Spinal cord (tissue), 10 donors: Measurements from ENCODE around the gene VAPB. TPM values are rescaled to one million over a fixed set of nuclear protein-coding genes. Genes with fewer than 3 reads are reported as not detected.

ENCODE experiments used
- DNase-seq, 6 donors: peaks; one replicate each; pipeline versions ENCODE4 v3.0.0 to v3.0.0-alpha.2; 2013 to 2015; ENCODE audit warnings: low spot score in 6 of 6, low read depth in 4 of 6
- H3K27ac ChIP-seq: one replicate; pipeline ENCODE4 v1.5.1; 2013; ENCODE audit warnings: low read depth, low read length, control low read depth
- H3K27me3 ChIP-seq: one replicate; pipeline ENCODE4 v1.6.1; 2013; ENCODE audit warnings: low read length; ENCODE audit not compliant: control insufficient read depth, insufficient read depth
- H3K36me3 ChIP-seq: one replicate; pipeline ENCODE4 v1.6.1; 2013; ENCODE audit warnings: low read length; ENCODE audit not compliant: control insufficient read depth, insufficient read depth
- H3K4me1 ChIP-seq: one replicate; pipeline ENCODE4 v1.6.1; 2013; ENCODE audit warnings: low read length; ENCODE audit not compliant: control insufficient read depth, insufficient read depth
- H3K4me3 ChIP-seq: one replicate; pipeline ENCODE4 v1.5.1; 2013; ENCODE audit warnings: low read depth, low read length, control low read depth
- H3K9me3 ChIP-seq: one replicate; pipeline ENCODE4 v1.6.1; 2013; ENCODE audit warnings: low read length; ENCODE audit not compliant: control insufficient read depth, insufficient read depth
- WGBS: methylation state at CpG from one replicate; pipeline ENCODE4 v1.1.5; 2013; ENCODE audit warnings: missing lambda C conversion rate; ENCODE audit not compliant: insufficient coverage; 5-methylcytosine and 5-hydroxymethylcytosine counted together
- polyA plus RNA-seq, 2 donors: library from polyadenylated mRNA; unstranded; fragments of 120-200 nt; gene quantifications; one replicate each; pipeline ENCODE4 v1.2.1, GENCODE V29; 2013; ENCODE audit not compliant: insufficient read length in 2 of 2
- total RNA-seq, 2 donors: library from RNA; depleted of rRNA in 1 of 2; stranded (reverse); fragments of 120-200 nt in 1 of 2; fragments of >200 nt in 1 of 2; gene quantifications; one replicate each; pipeline versions ENCODE4 v1.2.3 to v1.2.4, GENCODE V29; 2013 to 2014
- donor health status: healthy.

The VAPB gene
- total and polyA plus RNA-seq, 4 donors, result 26.1 to 64.3 (median 56.6) TPM

DNA sequence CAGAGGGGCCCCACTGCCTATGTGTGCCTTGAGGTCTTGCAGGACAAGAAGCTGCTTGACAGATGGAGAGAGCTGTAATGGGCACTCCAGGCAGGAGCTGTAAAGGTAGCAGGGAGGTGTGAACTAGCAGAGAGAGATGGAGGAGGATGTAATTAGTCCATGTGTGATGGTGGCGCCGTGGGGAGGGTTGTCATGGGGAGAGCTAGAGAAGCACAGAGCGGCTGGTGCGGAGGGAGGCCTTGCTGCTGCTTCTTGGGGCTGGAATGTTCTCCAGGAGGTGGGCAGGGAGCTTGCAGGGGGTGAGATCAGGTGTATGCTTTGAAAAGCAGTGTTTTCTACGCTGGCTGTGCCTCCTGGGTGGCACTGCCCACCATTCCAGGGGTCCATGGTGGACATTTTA is 94.0 kb downstream of the VAPB start:
- 56% methylated on average over 4 of the region's 5 CpGs for WGBS
- DNase-seq, result no peak
- H3K27ac ChIP-seq, result no peak overlapping the region
- peaks cover 11% of the 10 kb centered on the region for H3K9me3 ChIP-seq
- no peaks in the 10 kb centered on the region for H3K27me3 ChIP-seq
- no peaks in the 10 kb centered on the region for H3K36me3 ChIP-seq
- H3K4me3 ChIP-seq, result no peak overlapping the region
- peaks cover 6% of the 10 kb centered on the region for H3K4me1 ChIP-seq

DNA sequence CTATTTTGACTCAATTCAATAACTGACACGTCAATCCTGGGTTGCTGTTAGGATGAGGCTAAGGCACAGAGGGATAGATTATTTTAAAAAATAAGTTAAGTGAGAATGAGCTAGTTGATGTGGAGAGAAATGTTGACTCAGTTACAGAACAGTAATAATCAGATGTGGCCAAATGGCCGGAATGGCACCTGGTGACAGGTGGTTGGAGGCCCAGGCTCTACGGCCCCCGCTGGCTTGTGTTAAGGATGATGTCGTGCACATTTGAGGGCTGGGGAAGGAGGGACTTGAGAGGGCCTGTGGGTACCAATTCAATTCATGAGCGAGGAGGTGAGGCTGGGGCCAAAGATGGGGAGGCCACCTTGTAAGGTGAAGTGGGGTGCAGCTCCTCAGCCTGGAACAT is 94.4 kb downstream of the VAPB start:
- H3K4me1 ChIP-seq, result peaks cover 6% of the 10 kb centered on the region
- no peak for DNase-seq
- H3K27ac ChIP-seq, result no peak overlapping the region
- no peak overlapping the region for H3K4me3 ChIP-seq
- H3K27me3 ChIP-seq, result no peaks in the 10 kb centered on the region
- H3K36me3 ChIP-seq, result no peaks in the 10 kb centered on the region
- H3K9me3 ChIP-seq, result peaks cover 7% of the 10 kb centered on the region
- WGBS, result 88% methylated on average over 5 of the region's 6 CpGs

DNA sequence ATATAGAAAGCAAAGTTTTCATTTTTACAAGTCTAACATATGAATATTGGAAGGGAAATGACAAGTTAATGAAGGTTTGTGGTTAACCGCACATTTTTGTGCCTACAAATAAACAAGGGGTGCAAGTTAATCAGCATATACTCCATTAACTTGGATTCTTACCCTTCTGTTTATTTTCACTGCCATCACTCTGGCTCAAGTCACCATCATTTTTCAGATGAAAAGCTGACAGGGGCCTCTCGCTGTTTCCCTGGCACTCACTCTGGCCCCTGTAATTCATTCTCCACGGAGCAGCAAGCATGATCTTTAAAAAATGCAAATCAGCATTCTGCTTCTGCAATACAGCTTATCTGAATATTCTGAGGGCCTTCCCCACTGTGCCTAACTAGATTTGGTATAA is 96.4 kb downstream of the VAPB start:
- Histone ChIP-seq H3K4me3 (no peak overlapping the region), H3K36me3 (no peaks in the 10 kb centered on the region), H3K27me3 (no peaks in the 10 kb centered on the region), H3K4me1 (peaks cover 6% of the 10 kb centered on the region), H3K9me3 (peaks cover 6% of the 10 kb centered on the region), H3K27ac (no peak overlapping the region)
- DNase-seq, result no peak
- WGBS, result 33% methylated on average over 1 of the region's 3 CpGs

DNA sequence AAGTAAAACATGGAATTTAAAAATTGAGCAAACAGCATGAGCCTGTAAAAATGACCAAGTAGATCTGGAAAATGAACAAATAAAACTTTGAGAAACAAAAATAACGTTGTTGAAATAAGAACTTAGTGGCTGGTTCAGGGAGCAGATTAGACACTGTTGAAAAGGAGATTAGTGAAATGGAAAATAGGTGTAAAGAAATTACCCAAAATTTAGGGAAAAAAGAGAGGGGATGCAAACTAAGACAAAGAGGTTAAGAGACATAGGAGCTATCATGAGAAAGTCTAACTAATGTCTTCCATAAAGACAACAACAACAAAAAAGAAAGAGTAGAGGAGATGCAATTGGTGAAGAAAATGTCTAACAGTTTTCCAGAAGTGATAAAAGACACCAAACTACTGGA is 97.2 kb downstream of the VAPB start:
- no peaks in the 10 kb centered on the region for H3K27me3 ChIP-seq
- no peak for DNase-seq
- H3K27ac ChIP-seq, result no peak overlapping the region
- WGBS, result 36% methylated on average over 1 of the region's 1 CpG
- peaks cover 5% of the 10 kb centered on the region for H3K4me1 ChIP-seq
- H3K36me3 ChIP-seq, result no peaks in the 10 kb centered on the region
- H3K9me3 ChIP-seq, result peaks cover 6% of the 10 kb centered on the region
- H3K4me3 ChIP-seq, result no peak overlapping the region

DNA sequence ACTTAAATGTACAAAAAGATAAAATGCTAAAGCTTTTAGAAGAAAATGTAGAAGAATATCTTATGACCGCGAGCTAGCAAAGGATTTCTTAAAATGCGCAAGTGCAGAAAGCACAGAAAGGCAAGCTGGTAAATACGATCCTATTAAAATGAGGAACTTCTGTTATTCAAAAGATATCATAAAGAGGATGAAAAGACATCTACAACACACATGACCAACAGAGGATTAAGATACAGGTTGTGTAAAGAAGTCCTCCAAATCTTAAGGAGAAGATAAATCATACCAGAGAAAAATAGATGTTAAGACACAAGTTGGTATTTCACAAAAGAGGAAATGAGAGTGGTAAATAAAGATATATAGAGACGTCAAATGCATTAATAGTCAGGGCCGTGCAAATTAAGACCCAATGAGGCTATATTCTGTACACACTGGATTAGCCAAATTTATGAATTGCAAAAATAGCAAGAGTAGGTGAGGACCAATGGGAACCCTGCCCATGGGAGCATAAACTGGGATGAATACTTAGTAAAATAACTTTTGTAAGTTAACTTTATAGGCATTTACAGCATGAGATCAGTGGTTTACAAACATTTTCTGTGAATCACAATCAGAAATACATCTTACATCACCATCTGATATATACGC is 103.2 kb downstream of the VAPB start:
- Histone ChIP-seq H3K4me3 (no peak overlapping the region), H3K4me1 (peaks cover 13% of the 10 kb centered on the region), H3K36me3 (no peaks in the 10 kb centered on the region), H3K9me3 (peaks cover 1% of the 10 kb centered on the region), H3K27me3 (no peaks in the 10 kb centered on the region), H3K27ac (no peak overlapping the region)
- 86% methylated on average over 3 of the region's 7 CpGs for WGBS
- DNase-seq, result no peak

DNA sequence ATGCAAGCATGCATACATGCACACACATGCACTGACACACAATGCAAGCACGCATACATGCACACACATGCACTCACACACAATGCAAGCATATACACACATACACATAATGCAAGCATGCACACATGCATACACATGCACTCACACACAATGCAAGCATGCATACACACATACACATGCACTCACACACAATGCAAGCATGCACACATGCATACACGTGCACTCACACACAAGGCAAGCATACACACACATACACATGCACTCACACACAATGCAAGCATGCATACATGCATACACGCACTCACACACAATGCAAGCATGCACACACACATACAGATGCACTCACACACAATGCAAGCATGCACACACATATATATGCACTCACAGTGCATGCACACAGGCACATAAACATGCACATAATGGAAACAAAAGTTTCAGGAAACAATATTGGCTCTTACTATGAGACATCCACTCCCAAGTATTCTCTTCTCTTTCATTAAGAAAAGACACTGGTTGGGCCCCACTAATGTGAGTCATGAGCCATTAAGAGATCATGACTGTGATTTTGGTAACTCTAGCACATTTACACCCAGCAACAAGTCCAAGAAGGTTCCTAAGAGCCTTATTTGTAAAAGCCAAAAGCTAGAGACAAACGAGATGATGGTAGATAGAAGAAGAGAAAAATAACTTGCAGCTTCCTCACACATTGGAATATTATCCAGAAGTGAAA is 103.9 kb downstream of the VAPB start:
- Histone ChIP-seq H3K4me1 (peaks cover 16% of the 10 kb centered on the region), H3K4me3 (no peak overlapping the region), H3K27ac (no peak overlapping the region), H3K9me3 (peaks cover 1% of the 10 kb centered on the region), H3K36me3 (no peaks in the 10 kb centered on the region), H3K27me3 (no peaks in the 10 kb centered on the region)
- WGBS, result 96% methylated on average over 3 of the region's 4 CpGs
- no peak for DNase-seq

DNA sequence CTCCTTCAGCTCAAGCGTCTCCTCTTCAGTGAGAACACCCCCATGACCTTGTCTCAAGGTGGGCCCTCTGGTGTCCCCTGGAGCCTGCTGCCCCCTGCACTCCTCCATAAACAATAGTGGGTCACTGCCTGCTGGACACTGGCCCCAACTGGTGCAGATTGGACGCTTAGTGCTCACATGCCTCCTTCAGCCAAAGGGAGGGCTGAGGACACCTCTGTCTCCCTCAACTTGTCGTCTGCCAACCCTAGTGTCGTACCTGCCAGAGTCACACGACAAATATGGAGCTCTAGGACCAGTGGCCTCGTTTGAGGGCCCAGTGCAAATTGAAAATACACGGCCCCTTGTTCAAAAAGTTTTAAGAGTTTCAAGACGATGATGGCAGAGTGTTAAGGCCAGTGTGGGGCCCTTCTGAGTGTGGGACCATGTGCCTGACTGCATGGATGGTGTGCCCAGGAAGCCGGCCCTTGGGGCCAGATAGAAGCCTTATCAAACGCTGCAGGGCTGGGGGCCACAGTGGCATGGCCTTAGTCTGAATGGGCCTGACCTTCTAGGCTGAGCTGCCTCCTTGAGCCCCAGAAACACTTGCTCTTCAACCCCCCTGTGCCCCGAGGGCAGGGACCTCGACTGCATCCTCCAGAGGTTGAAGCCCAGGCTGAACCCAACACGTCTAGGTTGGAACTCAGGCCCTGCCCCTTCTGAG is 106.0 kb downstream of the VAPB start:
- Histone ChIP-seq H3K9me3 (no peaks in the 10 kb centered on the region), H3K4me1 (peaks cover 21% of the 10 kb centered on the region), H3K27me3 (no peaks in the 10 kb centered on the region), H3K4me3 (no peak overlapping the region), H3K36me3 (no peaks in the 10 kb centered on the region), H3K27ac (no peak overlapping the region)
- DNase-seq, result no peak
- WGBS, result 91% methylated on average over 13 of the region's 13 CpGs

DNA sequence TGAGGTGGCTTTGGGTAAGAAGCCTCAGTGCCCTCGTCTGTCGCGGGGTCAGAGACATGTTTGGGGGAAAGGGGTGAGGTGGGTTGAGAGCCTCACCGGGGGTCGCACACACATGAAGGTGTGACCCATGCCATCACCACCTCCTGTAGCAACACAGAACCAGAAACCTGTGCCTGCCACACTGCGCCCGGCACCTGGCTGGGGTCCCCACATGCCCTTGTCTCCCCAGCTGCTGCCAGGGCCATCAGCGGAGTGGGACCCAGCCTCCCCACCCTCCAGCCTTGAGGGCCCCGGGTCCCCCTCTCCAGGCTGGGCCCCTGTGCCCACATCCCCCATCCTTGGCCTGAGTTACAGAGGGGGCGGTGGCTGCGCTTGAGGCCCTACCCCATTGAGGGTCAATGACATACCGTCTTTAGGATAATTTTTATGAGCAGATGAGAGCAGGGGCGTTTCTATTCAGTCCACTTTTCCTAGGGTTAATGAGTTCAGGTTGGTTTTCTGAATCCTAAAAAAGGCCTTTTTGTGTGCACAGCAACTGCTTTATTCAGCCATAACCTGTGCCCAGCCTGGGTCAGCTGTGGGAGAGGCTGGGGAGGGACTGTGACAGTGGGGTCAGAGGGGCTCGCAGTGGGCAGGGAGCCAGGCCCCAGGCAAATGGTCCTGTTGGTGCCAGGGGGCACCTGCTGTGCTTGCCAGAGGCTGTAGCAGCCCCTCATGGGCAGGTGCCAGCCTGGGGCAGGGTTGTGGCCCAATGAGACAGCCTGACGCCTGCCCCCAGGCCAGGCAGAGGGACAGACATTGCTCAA is 106.8 kb downstream of the VAPB start:
- no peaks in the 10 kb centered on the region for H3K27me3 ChIP-seq
- H3K4me1 ChIP-seq, result peaks cover 21% of the 10 kb centered on the region
- H3K36me3 ChIP-seq, result no peaks in the 10 kb centered on the region
- H3K9me3 ChIP-seq, result no peaks in the 10 kb centered on the region
- 83% methylated on average over 10 of the region's 15 CpGs for WGBS
- no peak for DNase-seq
- no peak overlapping the region for H3K4me3 ChIP-seq
- no peak overlapping the region for H3K27ac ChIP-seq

DNA sequence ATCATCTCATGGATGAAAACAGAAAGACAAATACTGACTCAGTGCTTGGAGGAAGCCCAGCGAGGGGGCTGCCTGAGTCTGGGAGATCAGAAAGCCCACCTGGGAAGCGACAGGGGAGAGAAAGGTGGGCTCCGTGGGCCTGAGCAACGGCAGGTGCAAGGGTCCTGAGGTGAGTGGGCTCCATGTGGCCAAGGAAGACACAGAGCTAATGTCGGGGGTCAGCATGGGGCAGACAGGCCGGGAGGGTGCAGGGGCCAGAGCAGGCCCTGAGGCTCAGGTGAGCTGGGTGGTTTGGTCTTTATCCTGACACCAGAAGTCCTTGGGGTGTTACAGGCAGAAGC is 107.4 kb downstream of the VAPB start:
- no peaks in the 10 kb centered on the region for H3K36me3 ChIP-seq
- no peak for DNase-seq
- H3K4me3 ChIP-seq, result no peak overlapping the region
- peaks cover 21% of the 10 kb centered on the region for H3K4me1 ChIP-seq
- no peaks in the 10 kb centered on the region for H3K9me3 ChIP-seq
- WGBS, result 89% methylated on average over 6 of the region's 6 CpGs
- no peak overlapping the region for H3K27ac ChIP-seq
- H3K27me3 ChIP-seq, result no peaks in the 10 kb centered on the region
